Hepatocyte (in vitro differentiated cells): ENCODE results near the gene MORN4. TPM values are rescaled to one million over a fixed set of nuclear protein-coding genes. Genes with fewer than 3 reads are reported as not detected.

Experiments used
- DNase-seq: peaks from one replicate; pipeline ENCODE4 v3.0.0-alpha.2; 2016; ENCODE audit warnings: low spot score
- H2AFZ ChIP-seq: fragments of 200-600 bp; sonication (generic); 2 replicates; pipeline ENCODE4 v1.6.0; 2016; ENCODE audit warnings: antibody characterized with exemption, mild to moderate bottlenecking
- H3K27ac ChIP-seq: fragments of 200-600 bp; sonication (generic); 2 replicates; pipeline ENCODE4 v1.5.1; 2016; ENCODE audit warnings: mild to moderate bottlenecking
- H3K27me3 ChIP-seq: fragments of 200-600 bp; sonication (generic); 2 replicates; pipeline ENCODE4 v1.6.1; 2016
- H3K36me3 ChIP-seq: fragments of 200-600 bp; sonication (generic); replicated peaks from 2 replicates; pipeline ENCODE4 v1.5.1; 2016; ENCODE audit warnings: low read depth; ENCODE audit not compliant: insufficient read depth
- H3K4me1 ChIP-seq: fragments of 200-600 bp; sonication (generic); 2 replicates; pipeline ENCODE4 v1.5.1; 2016; ENCODE audit warnings: mild to moderate bottlenecking, moderate library complexity; ENCODE audit not compliant: insufficient read depth
- H3K4me2 ChIP-seq: fragments of 200-600 bp; sonication (generic); 2 replicates; pipeline ENCODE4 v1.6.0; 2016
- H3K4me3 ChIP-seq: fragments of 200-600 bp; sonication (generic); 2 replicates; pipeline ENCODE4 v1.5.1; 2016; ENCODE audit warnings: mild to moderate bottlenecking
- H3K79me2 ChIP-seq: fragments of 200-600 bp; sonication (generic); 2 replicates; pipeline ENCODE4 v1.6.0; 2017; ENCODE audit warnings: mild to moderate bottlenecking
- H3K9me2 ChIP-seq: fragments of 200-600 bp; sonication (generic); replicated peaks from 2 replicates; pipeline ENCODE4 v1.6.0; 2017; ENCODE audit warnings: mild to moderate bottlenecking; ENCODE audit not compliant: insufficient read depth
- H3K9me3 ChIP-seq: fragments of 200-600 bp; sonication (generic); 2 replicates; pipeline ENCODE4 v1.5.1; 2016; ENCODE audit warnings: low read depth, mild to moderate bottlenecking
- H4K20me1 ChIP-seq: fragments of 200-600 bp; sonication (generic); 2 replicates; pipeline ENCODE4 v1.6.0; 2016; ENCODE audit warnings: mild to moderate bottlenecking; ENCODE audit not compliant: insufficient read depth, poor library complexity, severe bottlenecking
- CTCF ChIP-seq: fragments of 200-600 bp; sonication (generic); IDR thresholded peaks from 2 replicates; pipeline ENCODE4 v1.5.1; 2016; ENCODE audit warnings: antibody characterized with exemption, mild to moderate bottlenecking; ENCODE audit not compliant: poor library complexity
- EZH2 ChIP-seq: fragments of 200-600 bp; sonication (generic); IDR thresholded peaks from 2 replicates; pipeline ENCODE4 v1.6.1; 2016; ENCODE audit warnings: antibody characterized with exemption, mild to moderate bottlenecking, borderline replicate concordance
- EZH2phosphoT487 ChIP-seq: fragments of 200-600 bp; sonication (generic); IDR thresholded peaks from one replicate; pipeline ENCODE4 v1.6.1; 2018; ENCODE audit warnings: antibody characterized with exemption, mild to moderate bottlenecking, low read depth, moderate library complexity; ENCODE audit not compliant: unreplicated experiment, severe bottlenecking
- WGBS: methylation state at CpG from one replicate; pipeline ENCODE4 v1.1.6; 2016; ENCODE audit warnings: low lambda C conversion rate; ENCODE audit errors: missing lambda C conversion rate; 5-methylcytosine and 5-hydroxymethylcytosine counted together
- polyA plus RNA-seq: library from polyadenylated mRNA; unstranded; fragments of >200 nt; fragmentation: Nextera tagmentation; extraction: Ambion mirVana; gene quantifications from 2 replicates; pipeline ENCODE4 v1.2.1, GENCODE V29; 2016
- total RNA-seq: library from RNA; depleted of rRNA; stranded (reverse); fragments of >200 nt; gene quantifications from 2 replicates; pipeline ENCODE4 v1.2.3, GENCODE V29; 2014

Gene MORN4
- total and polyA plus RNA-seq, 2 experiments from 2014 or later: 8.5 to 15.6 TPM

GRCh38 chr10:97593421-97593820, 39.9 kb downstream of the MORN4 start:
- Histone ChIP-seq H3K27ac (no peak overlapping the region), H2AFZ (no peak overlapping the region), H3K79me2 (no peaks in the 10 kb centered on the region), H3K9me2 (no peaks in the 10 kb centered on the region), H3K4me2 (no peak overlapping the region), H3K4me3 (no peak overlapping the region), H3K27me3 (no peaks in the 10 kb centered on the region), H3K36me3 (no peaks in the 10 kb centered on the region), H3K4me1 (no peaks in the 10 kb centered on the region), H3K9me3 (no peaks in the 10 kb centered on the region), H4K20me1 (no peaks in the 10 kb centered on the region)
- TF ChIP-seq EZH2 (no peak), EZH2phosphoT487 (no peak), CTCF (no peak)
- 97% methylated on average over 4 of the region's 4 CpGs for WGBS
- no peak for DNase-seq

GRCh38 chr10:97590748-97591495, 42.4 kb downstream of the MORN4 start:
- DNase-seq: no peak
- WGBS: 80% methylated on average over 5 of the region's 5 CpGs
- no peaks in the 10 kb centered on the region for H3K9me3 ChIP-seq
- H3K4me3 ChIP-seq: no peak overlapping the region
- H3K9me2 ChIP-seq: no peaks in the 10 kb centered on the region
- H3K27ac ChIP-seq: no peak overlapping the region
- no peaks in the 10 kb centered on the region for H3K36me3 ChIP-seq
- no peak overlapping the region for H3K4me2 ChIP-seq
- no peak overlapping the region for H2AFZ ChIP-seq
- H3K27me3 ChIP-seq: no peaks in the 10 kb centered on the region
- no peaks in the 10 kb centered on the region for H3K4me1 ChIP-seq
- H4K20me1 ChIP-seq: no peaks in the 10 kb centered on the region
- TF ChIP-seq EZH2phosphoT487 (no peak), CTCF (no peak), EZH2 (no peak)
- H3K79me2 ChIP-seq: no peaks in the 10 kb centered on the region

GRCh38 chr10:97590082-97590747, 43.1 kb downstream of the MORN4 start:
- TF ChIP-seq CTCF: no peak
- TF ChIP-seq EZH2: no peak
- TF ChIP-seq EZH2phosphoT487: no peak
- Histone ChIP-seq H4K20me1 (no peaks in the 10 kb centered on the region), H3K9me2 (no peaks in the 10 kb centered on the region), H3K27me3 (no peaks in the 10 kb centered on the region), H3K79me2 (no peaks in the 10 kb centered on the region), H3K27ac (no peak overlapping the region), H3K4me2 (no peak overlapping the region), H2AFZ (no peak overlapping the region), H3K4me3 (no peak overlapping the region), H3K9me3 (no peaks in the 10 kb centered on the region), H3K4me1 (no peaks in the 10 kb centered on the region), H3K36me3 (no peaks in the 10 kb centered on the region)
- no peak for DNase-seq
- WGBS: 95% methylated on average over 15 of the region's 15 CpGs
